DND-41 (cell line): ENCODE measurements around the gene LMBR1L.

Experiments
- CTCF ChIP-seq: IDR thresholded peaks from 2 replicates; pipeline ENCODE4 v1.5.1; 2012; ENCODE audit warnings: borderline replicate concordance, low read length, moderate library complexity, mild to moderate bottlenecking; ENCODE audit not compliant: poor library complexity, severe bottlenecking; ENCODE audit errors: extremely low read depth
- EZH2 ChIP-seq: IDR thresholded peaks from 3 replicates; pipeline ENCODE4 v1.6.1; 2012; ENCODE audit warnings: borderline replicate concordance, low read depth, mild to moderate bottlenecking, moderate library complexity, low read length, inconsistent platforms; ENCODE audit not compliant: severe bottlenecking

DNA sequence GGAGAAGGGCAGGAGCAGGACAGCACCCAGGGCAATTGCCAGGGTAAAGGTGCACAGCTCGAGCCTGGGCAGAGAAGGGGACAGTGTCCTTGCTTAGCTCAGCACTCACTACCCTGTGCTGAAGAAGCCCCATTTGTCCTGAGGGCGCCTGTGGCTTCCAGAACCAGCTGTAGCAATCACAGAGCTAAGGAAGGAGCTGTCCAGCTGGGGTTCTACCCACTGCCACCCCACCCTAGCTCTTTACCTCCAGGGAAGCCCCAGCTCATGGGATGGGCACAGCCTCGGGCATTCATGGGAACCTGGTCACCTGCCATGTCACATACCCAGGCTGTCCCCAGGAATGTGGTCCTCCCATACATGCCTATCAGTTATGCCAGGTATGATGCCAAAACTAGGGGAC lies 5.8 kb downstream of the LMBR1L start:
- no peak for TF ChIP-seq CTCF
- no peak for TF ChIP-seq EZH2
